HG03135 (cell line): ENCODE results near the gene VAMP4.

ENCODE experiments used
- ATAC-seq: cut with Tn5 transposase; IDR thresholded peaks from one replicate; pipeline ENCODE4 v1.9.1; 2021; ENCODE audit warnings: mild to moderate bottlenecking, moderate library complexity; ENCODE audit not compliant: unreplicated experiment

Gene VAMP4

GRCh38 chr1:171741872-171742576 lies at the start of gene VAMP4:
VAMP4 (minus strand) TSS chr1:171742065; CDS start chr1:171738414, 3,651 bp downstream.
- ATAC-seq: peak; percentile 90

GRCh38 chr1:171790318-171790717 lies 48.5 kb upstream of the VAMP4 start:
- no peak for ATAC-seq

- ATAC-seq: no peak
Observed at GRCh38 chr1:171788696-171789095, 46.8 kb upstream of the VAMP4 start.

GRCh38 chr1:171787686-171788480 lies 46.0 kb upstream of the VAMP4 start:
- no peak for ATAC-seq

GRCh38 chr1:171786534-171786933 lies 44.7 kb upstream of the VAMP4 start:
- ATAC-seq: no peak

GRCh38 chr1:171785766-171786165 lies 43.9 kb upstream of the VAMP4 start:
- ATAC-seq: no peak

GRCh38 chr1:171784784-171785183 lies 42.9 kb upstream of the VAMP4 start:
- ATAC-seq: no peak

GRCh38 chr1:171783816-171784530 lies 42.1 kb upstream of the VAMP4 start:
- ATAC-seq: no peak

GRCh38 chr1:171781176-171781875 lies 39.5 kb upstream of the VAMP4 start, which contains the start of gene METTL13:
METTL13 (plus strand) TSS chr1:171781660; CDS start chr1:171781968, 308 bp downstream.
- peak; percentile 98 for ATAC-seq

- no peak for ATAC-seq
Observed at GRCh38 chr1:171780583-171781175, 38.8 kb upstream of the VAMP4 start.

- ATAC-seq: no peak
Observed at GRCh38 chr1:171772312-171772711, 30.4 kb upstream of the VAMP4 start.

- ATAC-seq: no peak
Observed at GRCh38 chr1:171769754-171770153, 27.9 kb upstream of the VAMP4 start.

GRCh38 chr1:171769171-171769570 lies 27.3 kb upstream of the VAMP4 start:
- no peak for ATAC-seq

- no peak for ATAC-seq
Observed at GRCh38 chr1:171763764-171764163, 21.9 kb upstream of the VAMP4 start.

GRCh38 chr1:171762143-171762563 lies 20.3 kb upstream of the VAMP4 start:
- no peak for ATAC-seq

- no peak for ATAC-seq
Observed at GRCh38 chr1:171758011-171758410, 16.1 kb upstream of the VAMP4 start.

- ATAC-seq: no peak
Observed at GRCh38 chr1:171756856-171757255, 15.0 kb upstream of the VAMP4 start.

- ATAC-seq: no peak
Observed at GRCh38 chr1:171754971-171755370, 13.1 kb upstream of the VAMP4 start.

- ATAC-seq: no peak
Observed at GRCh38 chr1:171754353-171754705, 12.5 kb upstream of the VAMP4 start.

- no peak for ATAC-seq
Observed at GRCh38 chr1:171753685-171754352, 12.0 kb upstream of the VAMP4 start.
